ENCODE results near the gene ASB1. TPM values are rescaled to one million over a fixed set of nuclear protein-coding genes. Genes with fewer than 3 reads are reported as not detected.

Gene ASB1
- total and polyA plus RNA-seq, 10 of the 15 experiments (the other 5 are each of a cell fraction or from before 2014, with no cell fraction given), result 5.2 to 31.2 (median 25.8) TPM

DNA sequence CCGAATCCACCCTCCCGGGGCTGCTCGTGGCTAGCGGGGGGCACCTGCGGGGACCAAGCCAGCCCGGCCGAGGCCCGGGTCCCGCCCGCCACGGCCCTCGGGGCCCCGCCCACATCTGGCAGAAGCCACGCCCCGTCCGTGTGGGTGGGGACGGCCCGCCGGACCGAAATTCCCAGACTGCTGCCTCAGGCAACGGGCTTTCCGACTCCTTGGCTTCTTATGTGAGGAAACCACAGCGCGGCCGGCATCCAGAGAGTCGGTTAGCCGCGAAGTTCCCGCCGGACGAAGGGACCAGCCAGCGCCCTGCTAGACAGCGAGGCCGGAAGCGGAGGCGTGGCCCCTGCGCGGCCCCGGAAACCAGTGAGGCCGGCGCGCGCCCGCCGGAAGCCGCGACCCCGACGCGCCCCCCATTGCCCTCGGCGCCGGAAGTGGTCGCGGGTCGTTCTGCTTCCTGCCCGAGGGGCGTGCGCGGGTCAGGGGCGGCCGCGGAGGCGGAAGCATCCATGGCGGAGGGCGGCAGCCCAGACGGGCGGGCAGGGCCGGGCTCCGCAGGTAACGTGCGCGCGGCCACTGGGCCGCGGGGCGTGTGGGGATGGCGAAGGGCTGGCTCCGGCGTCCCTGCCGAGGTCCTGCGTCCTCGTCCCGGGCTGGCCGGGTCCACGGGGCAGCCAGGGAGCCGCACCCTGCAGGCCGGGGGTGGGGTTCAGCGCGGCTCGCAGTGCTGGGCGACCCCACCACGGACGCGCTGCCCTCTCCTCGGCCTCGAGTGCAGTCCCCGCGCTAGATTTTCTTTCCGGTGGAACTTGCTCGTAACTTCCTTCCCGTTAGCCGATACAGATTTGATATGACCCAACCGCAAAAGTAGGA is at the start of gene ASB1 (continued):
- TF ChIP-seq NFXL1 (IDR thresholded peaks at IDR 0.05; ENCODE audit: borderline replicate concordance), result no peak
- TF ChIP-seq, protein P1, sequence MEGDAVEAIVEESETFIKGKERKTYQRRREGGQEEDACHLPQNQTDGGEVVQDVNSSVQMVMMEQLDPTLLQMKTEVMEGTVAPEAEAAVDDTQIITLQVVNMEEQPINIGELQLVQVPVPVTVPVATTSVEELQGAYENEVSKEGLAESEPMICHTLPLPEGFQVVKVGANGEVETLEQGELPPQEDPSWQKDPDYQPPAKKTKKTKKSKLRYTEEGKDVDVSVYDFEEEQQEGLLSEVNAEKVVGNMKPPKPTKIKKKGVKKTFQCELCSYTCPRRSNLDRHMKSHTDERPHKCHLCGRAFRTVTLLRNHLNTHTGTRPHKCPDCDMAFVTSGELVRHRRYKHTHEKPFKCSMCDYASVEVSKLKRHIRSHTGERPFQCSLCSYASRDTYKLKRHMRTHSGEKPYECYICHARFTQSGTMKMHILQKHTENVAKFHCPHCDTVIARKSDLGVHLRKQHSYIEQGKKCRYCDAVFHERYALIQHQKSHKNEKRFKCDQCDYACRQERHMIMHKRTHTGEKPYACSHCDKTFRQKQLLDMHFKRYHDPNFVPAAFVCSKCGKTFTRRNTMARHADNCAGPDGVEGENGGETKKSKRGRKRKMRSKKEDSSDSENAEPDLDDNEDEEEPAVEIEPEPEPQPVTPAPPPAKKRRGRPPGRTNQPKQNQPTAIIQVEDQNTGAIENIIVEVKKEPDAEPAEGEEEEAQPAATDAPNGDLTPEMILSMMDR (IDR thresholded peaks at IDR 0.05 in 2 of 3, conservative IDR thresholded peaks at IDR 0.05 in 1 of 3; ENCODE audit: control insufficient read depth in 2 of 3, extremely low read depth in 1 of 3, insufficient read depth in 1 of 3, low read depth in 3 of 3, low read length in 3 of 3), result no peak
- no peak for TF ChIP-seq TARDBP (IDR thresholded peaks at IDR 0.05; ENCODE audit: borderline replicate concordance)
- TF ChIP-seq ZNF217 (IDR thresholded peaks at IDR 0.05), result peak; percentile 76; the same call in 1 of the 2 replicates
- peak; percentile 66 for TF ChIP-seq BACH1 (IDR thresholded peaks at IDR 0.05; ENCODE audit: borderline replicate concordance)
- peak; percentile 10 for TF ChIP-seq SP1 (IDR thresholded peaks at IDR 0.05; ENCODE audit: low read depth, low read length)
- TF ChIP-seq EP300 (IDR thresholded peaks at IDR 0.05; ENCODE audit: borderline replicate concordance in 1 of 2, control insufficient read depth in 1 of 2, low read depth in 2 of 2, low read length in 2 of 2), result no peak
- TF ChIP-seq EGR1 (IDR thresholded peaks at IDR 0.05; ENCODE audit: borderline replicate concordance in 1 of 2, low read depth in 2 of 2, low read length in 2 of 2), result peak in 1 of 2 experiments; percentile 48; a peak in 2 of 3 replicates
- TF ChIP-seq PBX3 (IDR thresholded peaks at IDR 0.05; ENCODE audit: insufficient replicate concordance, low read depth, low read length), result no peak
- 0 out of 2 replicates have a peak, but pooled peaks have one; percentile 3 for TF ChIP-seq SPI1 (IDR thresholded peaks at IDR 0.05; ENCODE audit: borderline replicate concordance, insufficient read depth, low read depth, low read length)
- no peak for TF ChIP-seq MEF2A (IDR thresholded peaks at IDR 0.05; ENCODE audit: insufficient read depth, low read depth, low read length)
- TF ChIP-seq JUNB (IDR thresholded peaks at IDR 0.05), result no peak
- no peak for TF ChIP-seq NFIC (IDR thresholded peaks at IDR 0.05; ENCODE audit: low read depth, low read length)
- TF ChIP-seq HDGF (IDR thresholded peaks at IDR 0.05), result no peak
- peak; percentile 98 for TF ChIP-seq NR2F1 (conservative IDR thresholded peaks at IDR 0.05)
- no peak for TF ChIP-seq ATF3 (IDR thresholded peaks at IDR 0.05; ENCODE audit: borderline replicate concordance, extremely low read depth, low read depth, low read length)
- TF ChIP-seq, protein P2, sequence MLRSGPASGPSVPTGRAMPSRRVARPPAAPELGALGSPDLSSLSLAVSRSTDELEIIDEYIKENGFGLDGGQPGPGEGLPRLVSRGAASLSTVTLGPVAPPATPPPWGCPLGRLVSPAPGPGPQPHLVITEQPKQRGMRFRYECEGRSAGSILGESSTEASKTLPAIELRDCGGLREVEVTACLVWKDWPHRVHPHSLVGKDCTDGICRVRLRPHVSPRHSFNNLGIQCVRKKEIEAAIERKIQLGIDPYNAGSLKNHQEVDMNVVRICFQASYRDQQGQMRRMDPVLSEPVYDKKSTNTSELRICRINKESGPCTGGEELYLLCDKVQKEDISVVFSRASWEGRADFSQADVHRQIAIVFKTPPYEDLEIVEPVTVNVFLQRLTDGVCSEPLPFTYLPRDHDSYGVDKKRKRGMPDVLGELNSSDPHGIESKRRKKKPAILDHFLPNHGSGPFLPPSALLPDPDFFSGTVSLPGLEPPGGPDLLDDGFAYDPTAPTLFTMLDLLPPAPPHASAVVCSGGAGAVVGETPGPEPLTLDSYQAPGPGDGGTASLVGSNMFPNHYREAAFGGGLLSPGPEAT (IDR thresholded peaks at IDR 0.05; ENCODE audit: low read depth), result 0 out of 2 replicates have a peak, but pooled peaks have one; percentile 36
- no peak for TF ChIP-seq FOXK2 (IDR thresholded peaks at IDR 0.05)
- no peak for TF ChIP-seq FOS (IDR thresholded peaks at IDR 0.05; ENCODE audit: borderline replicate concordance, extremely low read depth, insufficient read length)
- TF ChIP-seq IRF3 (IDR thresholded peaks at IDR 0.05), result no peak
- peak; percentile 96 for TF ChIP-seq LARP7 (IDR thresholded peaks at IDR 0.05)

Measured in GM12878 (cell line).